ENCODE measurements around the gene LAMB4.

GRCh38 chr7:108102671-108103312 lies 27.4 kb downstream of the LAMB4 start:
- TF ChIP-seq POLR2A (IDR thresholded peaks at IDR 0.05): no peak
- TF ChIP-seq CTCF (IDR thresholded peaks at IDR 0.05): no peak
- TF ChIP-seq POLR2AphosphoS5 (IDR thresholded peaks at IDR 0.05): no peak
- TF ChIP-seq EP300 (IDR thresholded peaks at IDR 0.05): no peak
